DND-41 (cell line): Measurements from ENCODE around the gene KRTAP10-7.
"Not testable (repeated sequence)": the region's sequence is repeated elsewhere in the genome, so short reads cannot be mapped to it uniquely, and the experiment has no call there.

Source experiments
- EZH2 ChIP-seq: IDR thresholded peaks from 3 replicates; pipeline ENCODE4 v1.6.1; 2012; ENCODE audit warnings: borderline replicate concordance, low read depth, mild to moderate bottlenecking, moderate library complexity, low read length, inconsistent platforms; ENCODE audit not compliant: severe bottlenecking
- TF ChIP-seq, protein P1 (sequence below): IDR thresholded peaks from 2 replicates; pipeline ENCODE4 v1.5.1; 2012; ENCODE audit warnings: borderline replicate concordance, low read length, moderate library complexity, mild to moderate bottlenecking; ENCODE audit not compliant: poor library complexity, severe bottlenecking; ENCODE audit errors: extremely low read depth

DNA sequence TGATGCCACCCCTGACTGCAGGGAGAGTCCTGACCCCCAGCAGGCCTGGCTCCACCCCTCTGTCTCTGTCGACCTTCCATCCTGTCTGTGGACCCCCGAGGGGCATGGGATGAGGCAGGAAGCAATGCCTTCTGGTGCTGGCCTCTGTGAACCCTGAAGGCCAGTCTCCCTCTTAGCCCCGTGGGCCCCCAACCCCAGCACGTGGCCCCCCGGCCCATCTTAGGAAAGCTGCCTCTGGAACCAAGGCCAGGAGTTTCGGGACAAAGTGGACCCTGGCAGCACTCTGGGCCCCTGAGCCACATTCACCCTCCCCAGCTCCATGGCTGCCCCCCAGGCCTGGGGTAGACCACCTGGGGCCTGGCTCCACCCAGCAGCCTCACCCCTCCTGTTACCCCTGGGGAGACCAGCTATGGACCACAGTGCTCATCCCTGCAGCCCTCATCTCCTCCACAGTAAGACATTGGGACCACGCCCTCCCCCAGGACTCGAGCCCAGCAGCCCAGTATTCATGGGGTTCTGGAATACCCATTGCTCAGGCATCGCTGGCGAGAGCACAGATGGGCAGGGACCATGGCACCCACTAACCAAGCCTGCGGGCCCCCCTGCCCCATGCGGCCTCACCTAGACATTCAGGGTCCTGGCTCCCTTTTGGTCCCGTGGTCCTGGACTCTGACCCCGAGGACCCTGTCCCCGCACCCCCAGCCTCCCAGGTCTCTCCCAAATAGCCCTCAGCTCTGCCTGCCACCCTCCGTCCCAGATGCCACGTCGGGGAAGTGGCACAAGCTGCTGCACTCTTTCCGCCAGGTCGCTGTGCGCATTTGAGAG is 38.3 kb downstream of the KRTAP10-7 start:
- TF ChIP-seq, protein P1, sequence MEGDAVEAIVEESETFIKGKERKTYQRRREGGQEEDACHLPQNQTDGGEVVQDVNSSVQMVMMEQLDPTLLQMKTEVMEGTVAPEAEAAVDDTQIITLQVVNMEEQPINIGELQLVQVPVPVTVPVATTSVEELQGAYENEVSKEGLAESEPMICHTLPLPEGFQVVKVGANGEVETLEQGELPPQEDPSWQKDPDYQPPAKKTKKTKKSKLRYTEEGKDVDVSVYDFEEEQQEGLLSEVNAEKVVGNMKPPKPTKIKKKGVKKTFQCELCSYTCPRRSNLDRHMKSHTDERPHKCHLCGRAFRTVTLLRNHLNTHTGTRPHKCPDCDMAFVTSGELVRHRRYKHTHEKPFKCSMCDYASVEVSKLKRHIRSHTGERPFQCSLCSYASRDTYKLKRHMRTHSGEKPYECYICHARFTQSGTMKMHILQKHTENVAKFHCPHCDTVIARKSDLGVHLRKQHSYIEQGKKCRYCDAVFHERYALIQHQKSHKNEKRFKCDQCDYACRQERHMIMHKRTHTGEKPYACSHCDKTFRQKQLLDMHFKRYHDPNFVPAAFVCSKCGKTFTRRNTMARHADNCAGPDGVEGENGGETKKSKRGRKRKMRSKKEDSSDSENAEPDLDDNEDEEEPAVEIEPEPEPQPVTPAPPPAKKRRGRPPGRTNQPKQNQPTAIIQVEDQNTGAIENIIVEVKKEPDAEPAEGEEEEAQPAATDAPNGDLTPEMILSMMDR, result not testable (repeated sequence)
- not testable (repeated sequence) for TF ChIP-seq EZH2
